ENCODE data around the gene SERPINA4.

- TF ChIP-seq CTCF (IDR thresholded peaks at IDR 0.05) (no peak), ZFX (IDR thresholded peaks at IDR 0.05; ENCODE audit: borderline replicate concordance) (no peak)
These were observed at the start of gene SERPINA4 for GRCh38 chr14:94560751-94561655.
